ENCODE data around the gene TTBK1. TPM values are rescaled to one million over a fixed set of nuclear protein-coding genes. Genes with fewer than 3 reads are reported as not detected.
A peak's percentile ranks its signal among the peaks of the same experiment; 100 is the strongest.

TTBK1 gene
- total and polyA plus RNA-seq, 10 of the 15 experiments (the other 5 are each of a cell fraction or from before 2014, with no cell fraction given), result 0.05 to 0.27 TPM; not detected in 8

DNA sequence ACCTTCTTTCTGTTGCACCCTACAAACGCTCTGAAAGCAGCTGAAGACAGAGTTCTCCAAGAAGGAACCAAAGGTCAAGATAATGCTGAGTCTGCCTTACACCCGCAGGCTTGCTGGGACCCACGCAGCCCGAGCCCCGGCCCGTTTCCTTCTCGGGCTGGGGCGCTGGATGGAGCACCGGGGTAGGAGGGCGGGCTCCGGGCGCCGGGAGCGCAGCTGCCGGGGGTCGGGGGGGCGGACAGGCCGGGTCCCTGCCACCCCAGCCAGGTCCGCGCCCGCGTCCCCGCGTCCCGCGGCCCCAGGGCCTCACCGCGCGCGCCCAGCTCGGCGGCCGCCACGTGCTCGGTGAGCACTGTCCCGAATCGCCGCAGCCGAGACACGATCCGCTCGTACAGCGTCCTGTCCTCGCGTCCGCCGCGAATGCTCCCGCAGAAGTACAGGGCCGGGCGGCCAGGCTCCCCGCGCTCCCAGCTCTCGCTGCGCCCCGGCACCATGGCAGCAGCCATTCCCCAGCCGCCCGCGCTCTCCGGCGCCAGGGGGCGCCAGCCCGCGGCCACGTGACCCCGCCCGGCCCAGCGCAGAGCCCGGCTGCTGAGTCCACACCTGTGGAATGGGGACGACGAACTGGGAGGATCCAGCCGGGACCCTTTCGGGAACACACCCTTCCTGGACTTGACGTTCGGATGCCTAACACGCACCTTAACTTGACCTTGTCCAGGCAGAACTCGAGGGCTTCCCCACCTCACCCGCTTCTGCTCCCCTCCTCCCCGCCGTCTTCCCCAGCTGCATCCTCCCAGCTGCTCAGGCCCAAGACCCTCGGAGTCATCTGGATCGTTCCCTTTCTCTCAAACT is 14.1 kb upstream of the TTBK1 start, which contains the start of gene DNPH1 (continued):
- TF ChIP-seq JUND (IDR thresholded peaks at IDR 0.05; ENCODE audit: low read depth, low read length) (no peak), CEBPB (IDR thresholded peaks at IDR 0.05; ENCODE audit: borderline replicate concordance in 1 of 2, low read depth in 2 of 2, low read length in 2 of 2) (no peak), NR2C2 (IDR thresholded peaks at IDR 0.05; ENCODE audit: borderline replicate concordance, control insufficient read depth, insufficient read length, low read depth) (no peak), GABPA (IDR thresholded peaks at IDR 0.05; ENCODE audit: low read depth) (no peak), PAX8 (IDR thresholded peaks at IDR 0.05) (no peak), EP300 (IDR thresholded peaks at IDR 0.05; ENCODE audit: borderline replicate concordance in 1 of 2, control insufficient read depth in 1 of 2, low read depth in 2 of 2, low read length in 2 of 2) (no peak), YBX1 (IDR thresholded peaks at IDR 0.05) (no peak), POLR2AphosphoS2 (IDR thresholded peaks at IDR 0.05; ENCODE audit: low read depth, low read length) (no peak), TCF7 (IDR thresholded peaks at IDR 0.05; ENCODE audit: borderline replicate concordance) (no peak), NR2F1 (conservative IDR thresholded peaks at IDR 0.05) (peak; percentile 72), SUZ12 (IDR thresholded peaks at IDR 0.05; ENCODE audit: unreplicated experiment) (no peak), BCL11A (IDR thresholded peaks at IDR 0.05; ENCODE audit: low read depth, low read length) (no peak), KAT2A (conservative IDR thresholded peaks at IDR 0.05; ENCODE audit: control insufficient read depth, low read depth, low read length) (no peak), IRF3 (IDR thresholded peaks at IDR 0.05) (peak; percentile 45), CHD1 (IDR thresholded peaks at IDR 0.05; ENCODE audit: low read depth, low read length) (no peak), RBBP5 (conservative IDR thresholded peaks at IDR 0.05) (no peak)
- TF ChIP-seq, protein P1, sequence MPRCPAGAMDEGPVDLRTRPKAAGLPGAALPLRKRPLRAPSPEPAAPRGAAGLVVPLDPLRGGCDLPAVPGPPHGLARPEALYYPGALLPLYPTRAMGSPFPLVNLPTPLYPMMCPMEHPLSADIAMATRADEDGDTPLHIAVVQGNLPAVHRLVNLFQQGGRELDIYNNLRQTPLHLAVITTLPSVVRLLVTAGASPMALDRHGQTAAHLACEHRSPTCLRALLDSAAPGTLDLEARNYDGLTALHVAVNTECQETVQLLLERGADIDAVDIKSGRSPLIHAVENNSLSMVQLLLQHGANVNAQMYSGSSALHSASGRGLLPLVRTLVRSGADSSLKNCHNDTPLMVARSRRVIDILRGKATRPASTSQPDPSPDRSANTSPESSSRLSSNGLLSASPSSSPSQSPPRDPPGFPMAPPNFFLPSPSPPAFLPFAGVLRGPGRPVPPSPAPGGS (IDR thresholded peaks at IDR 0.05; ENCODE audit: borderline replicate concordance, insufficient read depth, low read depth, low read length, poor library complexity, severe bottlenecking), result no peak
- TF ChIP-seq, protein P2, sequence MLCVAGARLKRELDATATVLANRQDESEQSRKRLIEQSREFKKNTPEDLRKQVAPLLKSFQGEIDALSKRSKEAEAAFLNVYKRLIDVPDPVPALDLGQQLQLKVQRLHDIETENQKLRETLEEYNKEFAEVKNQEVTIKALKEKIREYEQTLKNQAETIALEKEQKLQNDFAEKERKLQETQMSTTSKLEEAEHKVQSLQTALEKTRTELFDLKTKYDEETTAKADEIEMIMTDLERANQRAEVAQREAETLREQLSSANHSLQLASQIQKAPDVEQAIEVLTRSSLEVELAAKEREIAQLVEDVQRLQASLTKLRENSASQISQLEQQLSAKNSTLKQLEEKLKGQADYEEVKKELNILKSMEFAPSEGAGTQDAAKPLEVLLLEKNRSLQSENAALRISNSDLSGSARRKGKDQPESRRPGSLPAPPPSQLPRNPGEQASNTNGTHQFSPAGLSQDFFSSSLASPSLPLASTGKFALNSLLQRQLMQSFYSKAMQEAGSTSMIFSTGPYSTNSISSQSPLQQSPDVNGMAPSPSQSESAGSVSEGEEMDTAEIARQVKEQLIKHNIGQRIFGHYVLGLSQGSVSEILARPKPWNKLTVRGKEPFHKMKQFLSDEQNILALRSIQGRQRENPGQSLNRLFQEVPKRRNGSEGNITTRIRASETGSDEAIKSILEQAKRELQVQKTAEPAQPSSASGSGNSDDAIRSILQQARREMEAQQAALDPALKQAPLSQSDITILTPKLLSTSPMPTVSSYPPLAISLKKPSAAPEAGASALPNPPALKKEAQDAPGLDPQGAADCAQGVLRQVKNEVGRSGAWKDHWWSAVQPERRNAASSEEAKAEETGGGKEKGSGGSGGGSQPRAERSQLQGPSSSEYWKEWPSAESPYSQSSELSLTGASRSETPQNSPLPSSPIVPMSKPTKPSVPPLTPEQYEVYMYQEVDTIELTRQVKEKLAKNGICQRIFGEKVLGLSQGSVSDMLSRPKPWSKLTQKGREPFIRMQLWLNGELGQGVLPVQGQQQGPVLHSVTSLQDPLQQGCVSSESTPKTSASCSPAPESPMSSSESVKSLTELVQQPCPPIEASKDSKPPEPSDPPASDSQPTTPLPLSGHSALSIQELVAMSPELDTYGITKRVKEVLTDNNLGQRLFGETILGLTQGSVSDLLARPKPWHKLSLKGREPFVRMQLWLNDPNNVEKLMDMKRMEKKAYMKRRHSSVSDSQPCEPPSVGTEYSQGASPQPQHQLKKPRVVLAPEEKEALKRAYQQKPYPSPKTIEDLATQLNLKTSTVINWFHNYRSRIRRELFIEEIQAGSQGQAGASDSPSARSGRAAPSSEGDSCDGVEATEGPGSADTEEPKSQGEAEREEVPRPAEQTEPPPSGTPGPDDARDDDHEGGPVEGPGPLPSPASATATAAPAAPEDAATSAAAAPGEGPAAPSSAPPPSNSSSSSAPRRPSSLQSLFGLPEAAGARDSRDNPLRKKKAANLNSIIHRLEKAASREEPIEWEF (IDR thresholded peaks at IDR 0.05; ENCODE audit: insufficient replicate concordance, low read depth, low read length), result no peak
- TF ChIP-seq, protein P3, sequence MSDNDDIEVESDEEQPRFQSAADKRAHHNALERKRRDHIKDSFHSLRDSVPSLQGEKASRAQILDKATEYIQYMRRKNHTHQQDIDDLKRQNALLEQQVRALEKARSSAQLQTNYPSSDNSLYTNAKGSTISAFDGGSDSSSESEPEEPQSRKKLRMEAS (IDR thresholded peaks at IDR 0.05; ENCODE audit: low read depth, low read length), result peak; percentile 89; the same call in 1 of the 2 replicates

Measured in GM12878 (cell line).